ENCODE results near the gene MRM2. TPM values are rescaled to one million over a fixed set of nuclear protein-coding genes. Genes with fewer than 3 reads are reported as not detected.

The MRM2 gene
- total and polyA plus RNA-seq, 8 donors: 9.9 to 22.3 (median 17.9) TPM

DNA sequence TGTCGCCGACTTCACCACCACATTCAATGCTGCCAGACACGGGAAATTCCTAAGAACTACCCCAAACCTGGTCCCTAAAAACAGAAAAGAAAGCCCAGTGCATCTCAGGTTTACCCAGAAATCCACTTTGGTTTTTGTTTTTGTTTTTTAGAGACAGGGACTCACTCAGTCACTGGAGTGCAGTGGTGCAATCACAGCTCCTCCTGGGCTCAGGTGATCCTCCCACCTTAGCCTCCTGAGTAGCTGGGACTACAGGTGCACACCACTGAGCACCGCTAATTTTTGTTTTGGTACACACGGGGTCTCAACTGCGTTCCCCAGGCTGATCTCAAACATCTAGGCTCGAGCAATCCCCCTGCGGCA is 32.1 kb downstream of the MRM2 start:
- peaks cover 18 to 75% (median 72%) of the 10 kb centered on the region in 4 donors for H3K36me3 ChIP-seq

DNA sequence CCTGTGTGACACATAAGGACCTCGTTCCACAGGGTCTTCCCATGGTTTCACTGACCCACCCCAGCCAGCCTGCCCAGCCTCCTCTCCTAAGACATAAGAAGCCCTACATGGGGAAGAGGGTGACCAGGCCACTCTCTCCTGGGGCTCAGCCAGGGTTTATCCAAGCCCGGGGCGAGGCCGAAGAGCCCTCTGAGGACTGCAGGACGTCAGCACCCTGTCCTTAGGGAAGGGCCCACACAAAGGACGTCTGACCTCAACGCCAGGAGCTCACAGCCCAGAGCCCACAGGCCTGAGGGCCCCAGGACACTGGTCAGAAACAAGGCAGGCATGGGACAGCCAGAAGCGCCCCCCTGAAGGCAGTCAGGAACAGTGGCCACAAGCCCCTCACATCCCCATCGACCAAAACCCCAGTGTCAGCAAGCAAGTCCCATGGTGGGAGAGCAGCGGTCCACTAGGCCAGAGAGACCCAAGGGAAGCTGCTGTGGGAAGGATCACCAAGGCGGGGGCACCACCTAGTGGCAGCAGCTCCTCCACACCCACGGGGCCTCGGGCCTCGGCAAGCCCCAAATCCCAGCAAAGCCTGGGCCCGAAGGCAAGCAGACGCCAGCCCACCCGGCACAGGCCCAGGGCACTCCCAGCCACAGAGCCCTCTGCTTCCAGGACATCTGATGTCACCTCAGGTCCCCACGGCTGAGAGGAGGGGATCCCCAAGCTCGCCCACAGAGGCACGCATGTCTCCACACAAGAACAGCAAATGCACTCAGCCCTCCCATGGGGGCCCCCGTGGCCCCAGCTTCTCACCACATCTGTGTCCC is 32.7 kb downstream of the MRM2 start:
- Histone ChIP-seq H3K27me3 (no peaks in the 10 kb centered on the region), H3K4me3 (no peak overlapping the region), H3K36me3 (peaks cover 14 to 69% (median 67%) of the 10 kb centered on the region in 4 donors), H3K4me1 (peaks cover 0 to 16% (median 6%) of the 10 kb centered on the region in 4 donors), H3K27ac (no peak overlapping the region), H3K9me3 (no peaks in the 10 kb centered on the region)
- peak; percentile 67 to 91 for DNase-seq
- 43 to 64% (median 53%) methylated on average over 12 to 21 of the region's 21 CpGs for WGBS, 5 donors
- no peak for TF ChIP-seq POLR2A (IDR thresholded peaks at IDR 0.05)
- TF ChIP-seq POLR2AphosphoS5 (IDR thresholded peaks at IDR 0.05): peak in 1 of 3 donors; percentile 30
- TF ChIP-seq, protein P1, sequence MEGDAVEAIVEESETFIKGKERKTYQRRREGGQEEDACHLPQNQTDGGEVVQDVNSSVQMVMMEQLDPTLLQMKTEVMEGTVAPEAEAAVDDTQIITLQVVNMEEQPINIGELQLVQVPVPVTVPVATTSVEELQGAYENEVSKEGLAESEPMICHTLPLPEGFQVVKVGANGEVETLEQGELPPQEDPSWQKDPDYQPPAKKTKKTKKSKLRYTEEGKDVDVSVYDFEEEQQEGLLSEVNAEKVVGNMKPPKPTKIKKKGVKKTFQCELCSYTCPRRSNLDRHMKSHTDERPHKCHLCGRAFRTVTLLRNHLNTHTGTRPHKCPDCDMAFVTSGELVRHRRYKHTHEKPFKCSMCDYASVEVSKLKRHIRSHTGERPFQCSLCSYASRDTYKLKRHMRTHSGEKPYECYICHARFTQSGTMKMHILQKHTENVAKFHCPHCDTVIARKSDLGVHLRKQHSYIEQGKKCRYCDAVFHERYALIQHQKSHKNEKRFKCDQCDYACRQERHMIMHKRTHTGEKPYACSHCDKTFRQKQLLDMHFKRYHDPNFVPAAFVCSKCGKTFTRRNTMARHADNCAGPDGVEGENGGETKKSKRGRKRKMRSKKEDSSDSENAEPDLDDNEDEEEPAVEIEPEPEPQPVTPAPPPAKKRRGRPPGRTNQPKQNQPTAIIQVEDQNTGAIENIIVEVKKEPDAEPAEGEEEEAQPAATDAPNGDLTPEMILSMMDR (IDR thresholded peaks at IDR 0.05): peak in 5 of 7 experiments; percentile 53 to 75 (median 71)
- intact Hi-C loops (cut with DNase I; ENCODE audit: low total_unique reads): no loop called here

More for the DNA sequence above, 32.1 kb downstream of the MRM2 start:
- intact Hi-C loops (cut with DNase I; ENCODE audit: low total_unique reads): loop anchor here (10.0 kb wide), 1 partner anchor 625 kb away; no protein-coding TSS in a partner anchor
- no peak overlapping the region for H3K4me3 ChIP-seq
- no peaks in the 10 kb centered on the region for H3K9me3 ChIP-seq
- TF ChIP-seq, protein P1 (IDR thresholded peaks at IDR 0.05): no peak
- no peak for TF ChIP-seq POLR2A (IDR thresholded peaks at IDR 0.05)
- TF ChIP-seq POLR2AphosphoS5 (IDR thresholded peaks at IDR 0.05): no peak
- TF ChIP-seq EP300 (IDR thresholded peaks at IDR 0.05): no peak
- H3K4me1 ChIP-seq: peaks cover 0 to 12% (median 4%) of the 10 kb centered on the region in 4 donors
- DNase-seq: no peak
- H3K27ac ChIP-seq: no peak overlapping the region
- 81 to 91% (median 87%) methylated on average over 8 of the region's 8 CpGs for WGBS, 5 donors
- no peaks in the 10 kb centered on the region for H3K27me3 ChIP-seq

DNA sequence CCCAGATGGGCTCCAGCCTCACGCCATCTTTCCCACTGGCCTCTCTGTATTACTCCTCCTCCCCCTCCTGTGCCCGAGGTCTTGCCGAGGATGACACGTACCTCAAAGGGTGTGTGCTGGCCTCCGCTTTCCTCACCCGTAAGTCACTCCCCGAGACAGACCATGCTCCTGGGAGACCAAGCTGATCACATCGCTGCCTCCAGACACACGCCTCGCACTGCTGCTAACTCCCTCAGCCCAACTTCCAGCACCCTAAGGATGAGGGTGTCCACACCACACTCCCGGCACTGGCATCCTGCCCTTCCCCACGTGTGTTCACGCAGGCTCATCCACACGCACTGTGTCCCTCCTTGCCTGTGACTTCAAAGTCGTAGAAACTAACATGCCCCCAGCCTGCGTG is 33.3 kb downstream of the MRM2 start:
- H3K9me3 ChIP-seq: no peaks in the 10 kb centered on the region
- peaks cover 0 to 23% (median 10%) of the 10 kb centered on the region in 4 donors for H3K4me1 ChIP-seq
- no peak for DNase-seq
- H3K27me3 ChIP-seq: no peaks in the 10 kb centered on the region
- intact Hi-C loops (cut with DNase I; ENCODE audit: low total_unique reads): no loop called here
- H3K4me3 ChIP-seq: no peak overlapping the region
- TF ChIP-seq, protein P1 (IDR thresholded peaks at IDR 0.05): no peak
- TF ChIP-seq POLR2A (IDR thresholded peaks at IDR 0.05) (no peak), EP300 (IDR thresholded peaks at IDR 0.05) (no peak)
- no peak overlapping the region for H3K27ac ChIP-seq
- 93 to 97% (median 95%) methylated on average over 16 of the region's 16 CpGs for WGBS, 5 donors
- peaks cover 7 to 68% (median 60%) of the 10 kb centered on the region in 4 donors for H3K36me3 ChIP-seq

DNA sequence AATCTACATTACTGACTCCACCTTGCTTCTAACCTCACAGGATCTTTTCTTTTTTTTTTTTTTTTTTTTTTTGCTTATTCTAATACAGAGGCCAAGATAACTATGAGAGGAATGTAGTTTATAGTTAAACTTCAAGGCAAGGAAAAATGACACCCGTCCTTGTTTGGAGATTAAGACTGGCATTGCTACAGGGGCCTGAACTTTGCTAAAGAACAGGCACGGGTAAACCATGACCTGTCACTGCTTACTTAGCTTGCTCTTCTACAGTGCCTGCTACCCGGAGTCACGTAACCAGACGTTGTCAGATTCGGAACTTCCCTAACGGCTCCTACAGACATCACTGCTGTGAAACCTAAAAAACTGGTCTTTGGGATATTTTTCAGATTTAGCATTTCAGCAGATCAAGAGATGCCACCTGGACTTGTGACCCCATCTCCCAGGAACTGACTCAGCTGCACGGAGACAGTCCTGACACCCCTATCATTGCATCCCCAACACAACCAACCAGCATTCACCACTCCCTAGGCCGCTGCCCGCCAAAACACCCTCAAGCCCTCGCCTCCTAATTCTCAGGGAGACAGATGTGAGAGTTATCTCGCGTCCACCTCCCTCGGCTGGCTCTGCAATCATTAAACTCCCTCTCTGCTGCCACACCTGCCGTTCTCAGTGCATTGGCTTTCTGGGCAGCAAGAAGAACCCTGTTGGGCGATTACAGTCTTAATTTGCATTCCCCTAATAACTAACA is 36.8 kb downstream of the MRM2 start:
- WGBS, 5 donors: 76 to 82% (median 81%) methylated on average over 16 of the region's 16 CpGs
- DNase-seq: no peak
- Histone ChIP-seq H3K9me3 (no peaks in the 10 kb centered on the region), H3K27me3 (no peaks in the 10 kb centered on the region), H3K4me1 (peaks cover 0 to 35% (median 12%) of the 10 kb centered on the region in 4 donors), H3K4me3 (no peak overlapping the region), H3K36me3 (peaks cover 0 to 50% (median 46%) of the 10 kb centered on the region in 4 donors), H3K27ac (peak overlapping the region in 1 of 5 donors; percentile 69)
- TF ChIP-seq POLR2A (IDR thresholded peaks at IDR 0.05) (no peak), EP300 (IDR thresholded peaks at IDR 0.05) (no peak), POLR2AphosphoS5 (IDR thresholded peaks at IDR 0.05) (no peak)
- TF ChIP-seq, protein P1 (IDR thresholded peaks at IDR 0.05): no peak
- intact Hi-C loops (cut with DNase I; ENCODE audit: low total_unique reads): no loop called here

Measured in stomach (tissue), 9 donors.